Keratinocyte (primary cell): ENCODE data around the gene B3GNT4. TPM values are rescaled to one million over a fixed set of nuclear protein-coding genes. Genes with fewer than 3 reads are reported as not detected.
"Not testable (repeated sequence)": the region's sequence is repeated elsewhere in the genome, so short reads cannot be mapped to it uniquely, and the experiment has no call there.

ENCODE experiments used
- DNase-seq: peaks from one replicate; pipeline ENCODE4 v3.0.0-alpha.2; 2011; ENCODE audit warnings: low read depth, missing footprints, low spot score
- FAIRE-seq: peaks from 2 replicates; lab custom pipeline; 2011; peaks lifted over from hg19 to GRCh38; lab: Jason Lieb, UNC
- H2AFZ ChIP-seq: 2 replicates; pipeline ENCODE4 v1.6.0; 2012; ENCODE audit warnings: low read length, control low read depth, inconsistent platforms; ENCODE audit not compliant: control insufficient read depth
- H3K27ac ChIP-seq: 2 replicates; pipeline ENCODE4 v1.5.1; 2011; ENCODE audit warnings: low read length; ENCODE audit not compliant: control insufficient read depth, insufficient read depth
- H3K27me3 ChIP-seq: 3 replicates; pipeline ENCODE4 v1.6.0; 2011; ENCODE audit warnings: low read length; ENCODE audit not compliant: control insufficient read depth, insufficient read depth; ENCODE audit errors: extremely low read depth
- H3K36me3 ChIP-seq, 2 experiments: 2 replicates in 1 of 2; 3 replicates in 1 of 2; pipeline ENCODE4 v1.5.1; 2011; ENCODE audit warnings: low read length in 2 of 2, mild to moderate bottlenecking in 1 of 2; ENCODE audit not compliant: control insufficient read depth in 2 of 2, insufficient read depth in 2 of 2; ENCODE audit errors: extremely low read depth in 1 of 2
- H3K4me1 ChIP-seq: 3 replicates; pipeline ENCODE4 v1.5.1; 2011; ENCODE audit warnings: low read length; ENCODE audit not compliant: control insufficient read depth, insufficient read depth; ENCODE audit errors: extremely low read depth
- H3K4me2 ChIP-seq: 3 replicates; pipeline ENCODE4 v1.6.0; 2011; ENCODE audit warnings: low read depth, low read length; ENCODE audit not compliant: control insufficient read depth, insufficient read depth; ENCODE audit errors: extremely low read depth
- H3K4me3 ChIP-seq, 3 experiments: fragments of 200-600 bp in 1 of 3; sonication (generic) in 1 of 3; 2 replicates in 2 of 3; 3 replicates in 1 of 3; pipeline ENCODE4 v1.5.1; 2011 to 2016; ENCODE audit warnings: low read length in 3 of 3, mild to moderate bottlenecking in 3 of 3, control low read depth in 2 of 3, inconsistent platforms in 1 of 3, low read depth in 1 of 3, mixed read lengths in 1 of 3, mixed run types in 1 of 3, moderate library complexity in 1 of 3; ENCODE audit not compliant: control insufficient read depth in 2 of 3, insufficient read depth in 2 of 3; ENCODE audit errors: extremely low read depth in 1 of 3
- H3K79me2 ChIP-seq: 2 replicates; pipeline ENCODE4 v1.6.0; 2012; ENCODE audit warnings: low read length; ENCODE audit not compliant: control insufficient read depth, insufficient read depth
- H3K9ac ChIP-seq: 3 replicates; pipeline ENCODE4 v1.6.0; 2011; ENCODE audit warnings: low read length; ENCODE audit not compliant: control insufficient read depth, insufficient read depth; ENCODE audit errors: extremely low read depth
- H3K9me1 ChIP-seq: 3 replicates; pipeline ENCODE4 v1.6.0; 2011; ENCODE audit warnings: low read length; ENCODE audit not compliant: control insufficient read depth, insufficient read depth; ENCODE audit errors: extremely low read depth
- H3K9me3 ChIP-seq: 2 replicates; pipeline ENCODE4 v1.5.1; 2012; ENCODE audit warnings: low read depth, low read length; ENCODE audit not compliant: control insufficient read depth
- H4K20me1 ChIP-seq: 3 replicates; pipeline ENCODE4 v1.6.0; 2011; ENCODE audit warnings: low read length; ENCODE audit not compliant: control insufficient read depth, insufficient read depth; ENCODE audit errors: extremely low read depth
- CTCF ChIP-seq, 3 experiments: IDR thresholded peaks in 1 of 3; conservative IDR thresholded peaks in 1 of 3; optimal IDR thresholded peaks in 1 of 3; 2 replicates in 2 of 3; 3 replicates in 1 of 3; pipeline versions ENCODE3 to v1.5.1; 2011; ENCODE audit warnings: low read length in 3 of 3, mild to moderate bottlenecking in 3 of 3, moderate library complexity in 2 of 3, control low read depth in 1 of 3, inconsistent platforms in 1 of 3; ENCODE audit not compliant: insufficient read depth in 2 of 3; ENCODE audit errors: extremely low read depth in 1 of 3
- EZH2 ChIP-seq: IDR thresholded peaks from one replicate; pipeline ENCODE4 v1.6.1; 2012; ENCODE audit warnings: inconsistent platforms, mild to moderate bottlenecking, low read length, moderate library complexity
- dilution Hi-C: fragments of 300-500 bp; cut with MboI; formaldehyde crosslinking; loops from one replicate; pipeline ENCODE4 v1.7.0; 2020; ENCODE audit warnings: low sequenced_read_pairs; ENCODE audit not compliant: extremely low pct_ligation_motif_present
- polyA plus RNA-seq, 5 experiments: library from polyadenylated mRNA; depleted of rRNA in 3 of 5; stranded (reverse) in 3 of 5; stranded (forward) in 1 of 5; unstranded in 1 of 5; fragments of >200 nt; gene quantifications; 1 replicate in 1 of 5; 2 replicates in 3 of 5; 3 replicates in 1 of 5; pipeline versions ENCODE4 v1.2.1 to v1.2.3, GENCODE V29; 2011 to 2012; ENCODE audit warnings: missing spikeins in 2 of 5, low read depth in 1 of 5, low replicate concordance in 1 of 5

Gene B3GNT4
- polyA plus RNA-seq, 1 donor (not counting 4 experiments of a cell fraction or from before 2014, with no cell fraction given): 1.7 TPM

GRCh38 chr12:122201381-122201780 is 2.1 kb upstream of the B3GNT4 start:
- Histone ChIP-seq H4K20me1 (no peaks in the 10 kb centered on the region), H2AFZ (no peak overlapping the region), H3K36me3 (peaks cover 0 to under 1% of the 10 kb centered on the region in 2 experiments), H3K4me1 (peaks cover 3% of the 10 kb centered on the region), H3K27me3 (peaks cover 12% of the 10 kb centered on the region), H3K9me3 (no peaks in the 10 kb centered on the region), H3K27ac (no peak overlapping the region), H3K4me2 (no peak overlapping the region), H3K9ac (no peak overlapping the region), H3K4me3 (no peak overlapping the region), H3K9me1 (no peaks in the 10 kb centered on the region), H3K79me2 (no peaks in the 10 kb centered on the region)
- DNase-seq: no peak
- FAIRE-seq: no peak
- no peak for TF ChIP-seq EZH2
- no peak for TF ChIP-seq CTCF (optimal IDR thresholded peaks at IDR 0.05 in 1 of 3, IDR thresholded peaks at IDR 0.05 in 1 of 3, conservative IDR thresholded peaks at IDR 0.05 in 1 of 3; ENCODE audit: extremely low read depth in 1 of 3, insufficient read depth in 2 of 3, low read length in 3 of 3)
- dilution Hi-C loops: no loop called here

- Histone ChIP-seq H3K79me2 (no peaks in the 10 kb centered on the region), H3K4me3 (no peak overlapping the region), H3K9me3 (no peaks in the 10 kb centered on the region), H3K4me2 (no peak overlapping the region), H3K27me3 (peaks cover 12% of the 10 kb centered on the region), H3K27ac (no peak overlapping the region), H2AFZ (no peak overlapping the region), H3K9ac (no peak overlapping the region), H3K36me3 (peaks cover 5% of the 10 kb centered on the region in 2 experiments), H3K9me1 (no peaks in the 10 kb centered on the region), H3K4me1 (peaks cover 3% of the 10 kb centered on the region), H4K20me1 (no peaks in the 10 kb centered on the region)
- DNase-seq: no peak
- no peak for FAIRE-seq
- no peak for TF ChIP-seq EZH2
- no peak for TF ChIP-seq CTCF (optimal IDR thresholded peaks at IDR 0.05 in 1 of 3, IDR thresholded peaks at IDR 0.05 in 1 of 3, conservative IDR thresholded peaks at IDR 0.05 in 1 of 3; ENCODE audit: extremely low read depth in 1 of 3, insufficient read depth in 2 of 3, low read length in 3 of 3)
- dilution Hi-C loops: no loop called here
These were observed 1.5 kb upstream of the B3GNT4 start for GRCh38 chr12:122202017-122202416.

GRCh38 chr12:122202811-122203210 is 698 bp upstream of the B3GNT4 start:
- H3K9me1 ChIP-seq, H3K79me2 ChIP-seq, DNase-seq, H4K20me1 ChIP-seq, H3K4me1 ChIP-seq, H3K27ac ChIP-seq, FAIRE-seq, H3K9me3 ChIP-seq, dilution Hi-C loops: not testable (repeated sequence)
- H3K4me2 ChIP-seq: peak overlapping the region; percentile 77
- peaks cover 12% of the 10 kb centered on the region for H3K27me3 ChIP-seq
- H3K4me3 ChIP-seq: peak overlapping the region; percentile 50 to 63 (median 61)
- H3K36me3 ChIP-seq: peaks cover 6 to 11% of the 10 kb centered on the region in 2 experiments
- H3K9ac ChIP-seq: peak overlapping the region; percentile 22
- H2AFZ ChIP-seq: peak overlapping the region; percentile 62
